Astrocyte (in vitro differentiated cells and primary cell): ENCODE data around the gene POLG2.

ENCODE experiments used
- EZH2 ChIP-seq: IDR thresholded peaks from 2 replicates; pipeline ENCODE4 v1.6.1; 2012; ENCODE audit warnings: mild to moderate bottlenecking, low read length, inconsistent platforms; ENCODE audit not compliant: insufficient read depth
- TF ChIP-seq, protein P1 (sequence below): IDR thresholded peaks from 2 replicates; pipeline ENCODE4 v1.5.1; 2011; ENCODE audit warnings: low read depth, mild to moderate bottlenecking, inconsistent platforms, low read length, moderate library complexity; ENCODE audit not compliant: insufficient read depth

DNA sequence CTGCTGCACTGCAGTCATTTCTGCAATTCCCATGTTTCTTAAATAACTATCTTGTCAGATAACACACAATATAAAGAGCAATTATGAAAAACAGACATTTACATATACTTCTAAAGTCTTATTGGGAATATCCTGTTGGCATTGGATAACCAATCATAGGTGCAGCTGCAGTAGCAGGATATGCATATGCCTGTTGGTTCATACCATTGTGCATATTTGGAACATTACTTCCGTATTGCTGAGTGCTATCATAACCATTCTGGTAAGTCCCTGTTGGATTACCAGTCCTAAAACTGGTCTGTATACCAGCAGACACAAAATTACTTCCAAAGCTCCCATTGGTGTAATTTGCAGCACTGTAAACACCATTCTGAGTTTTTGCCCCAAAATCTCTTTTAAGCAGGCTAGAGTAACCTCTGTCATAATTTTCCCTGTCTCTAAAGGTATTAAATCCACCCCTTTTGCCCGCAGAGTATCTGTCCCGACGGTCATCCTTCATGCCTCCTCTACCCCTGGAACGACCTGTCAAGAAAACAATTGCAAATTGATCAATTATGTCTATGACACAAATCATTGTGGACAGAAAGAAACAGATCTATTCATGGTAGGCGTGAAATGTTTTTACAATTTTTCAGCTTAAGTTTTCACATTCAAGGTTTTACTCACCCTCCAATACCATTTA lies 3.1 kb upstream of the POLG2 start:
- TF ChIP-seq, protein P1, sequence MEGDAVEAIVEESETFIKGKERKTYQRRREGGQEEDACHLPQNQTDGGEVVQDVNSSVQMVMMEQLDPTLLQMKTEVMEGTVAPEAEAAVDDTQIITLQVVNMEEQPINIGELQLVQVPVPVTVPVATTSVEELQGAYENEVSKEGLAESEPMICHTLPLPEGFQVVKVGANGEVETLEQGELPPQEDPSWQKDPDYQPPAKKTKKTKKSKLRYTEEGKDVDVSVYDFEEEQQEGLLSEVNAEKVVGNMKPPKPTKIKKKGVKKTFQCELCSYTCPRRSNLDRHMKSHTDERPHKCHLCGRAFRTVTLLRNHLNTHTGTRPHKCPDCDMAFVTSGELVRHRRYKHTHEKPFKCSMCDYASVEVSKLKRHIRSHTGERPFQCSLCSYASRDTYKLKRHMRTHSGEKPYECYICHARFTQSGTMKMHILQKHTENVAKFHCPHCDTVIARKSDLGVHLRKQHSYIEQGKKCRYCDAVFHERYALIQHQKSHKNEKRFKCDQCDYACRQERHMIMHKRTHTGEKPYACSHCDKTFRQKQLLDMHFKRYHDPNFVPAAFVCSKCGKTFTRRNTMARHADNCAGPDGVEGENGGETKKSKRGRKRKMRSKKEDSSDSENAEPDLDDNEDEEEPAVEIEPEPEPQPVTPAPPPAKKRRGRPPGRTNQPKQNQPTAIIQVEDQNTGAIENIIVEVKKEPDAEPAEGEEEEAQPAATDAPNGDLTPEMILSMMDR: no peak
- no peak for TF ChIP-seq EZH2
